NOMO-1 treated with dmso at 0.1 percent for 144 hours (cell line): ENCODE measurements around the gene RAB40B.
A peak's percentile ranks its signal among the peaks of the same experiment; 100 is the strongest.
"Not testable (repeated sequence)": the region's sequence is repeated elsewhere in the genome, so short reads cannot be mapped to it uniquely, and the experiment has no call there.

ENCODE experiments used
- DNase-seq: peaks from one replicate; lab custom pipeline; 2025; ENCODE audit not compliant: unreplicated experiment; lab: John Stamatoyannopoulos, UW

Gene RAB40B

GRCh38 chr17:82668631-82669099 lies 29.8 kb downstream of the RAB40B start:
- peak; percentile 59 for DNase-seq

GRCh38 chr17:82668024-82668630 lies 30.4 kb downstream of the RAB40B start:
- no peak for DNase-seq

DNA sequence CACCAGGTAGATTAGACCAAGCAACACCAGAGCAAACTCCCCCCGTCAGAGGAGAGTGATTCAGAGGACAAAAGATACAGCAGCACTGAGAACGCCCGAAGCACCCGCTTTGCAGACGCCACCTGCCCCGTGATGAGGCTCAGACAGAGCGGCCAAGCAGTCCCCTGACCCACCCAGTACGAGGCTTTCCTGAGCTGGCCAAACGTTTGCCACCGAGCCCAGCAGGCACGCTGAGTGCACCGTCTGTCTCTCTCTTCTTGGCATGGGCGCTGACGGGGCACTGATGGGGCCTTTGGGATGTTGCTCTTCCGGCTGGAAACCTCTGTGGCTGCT lies 30.9 kb downstream of the RAB40B start:
- no peak for DNase-seq

DNA sequence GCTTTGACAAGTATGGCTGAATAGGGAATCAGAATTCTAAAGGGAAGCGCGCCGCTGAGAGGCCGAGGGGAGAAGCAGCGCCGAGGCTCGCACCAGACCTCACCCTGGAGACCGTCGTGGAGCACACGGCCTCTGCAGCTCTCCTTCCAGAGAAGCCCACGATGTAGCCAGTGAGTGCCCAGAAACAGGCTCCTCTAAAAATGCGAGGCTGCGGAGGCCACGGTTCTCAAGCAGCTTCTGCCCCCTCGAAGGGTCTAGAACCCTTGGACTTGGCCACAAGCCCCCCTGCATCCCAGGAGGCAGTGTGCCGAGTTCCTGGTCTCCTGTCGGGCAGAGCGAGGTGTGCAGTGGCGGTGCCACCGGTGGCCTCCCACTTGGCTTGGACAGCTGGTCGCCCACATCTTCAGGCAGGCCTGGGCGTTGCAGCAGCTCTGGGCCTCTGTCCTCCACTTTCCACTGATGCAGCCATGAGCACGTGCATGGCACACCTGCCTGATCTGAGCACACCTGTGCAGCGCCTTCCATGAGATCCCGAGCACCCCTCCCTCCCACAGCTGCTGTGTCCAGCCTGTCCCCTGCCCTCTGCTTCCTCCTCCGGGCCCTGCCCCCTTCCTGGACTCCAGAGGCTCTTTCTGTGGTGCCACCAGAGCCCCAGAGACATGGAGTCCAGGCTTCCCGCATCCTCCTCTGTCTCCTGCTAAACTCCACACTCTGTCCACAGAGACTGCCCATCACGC lies 31.4 kb downstream of the RAB40B start:
- no peak for DNase-seq

DNA sequence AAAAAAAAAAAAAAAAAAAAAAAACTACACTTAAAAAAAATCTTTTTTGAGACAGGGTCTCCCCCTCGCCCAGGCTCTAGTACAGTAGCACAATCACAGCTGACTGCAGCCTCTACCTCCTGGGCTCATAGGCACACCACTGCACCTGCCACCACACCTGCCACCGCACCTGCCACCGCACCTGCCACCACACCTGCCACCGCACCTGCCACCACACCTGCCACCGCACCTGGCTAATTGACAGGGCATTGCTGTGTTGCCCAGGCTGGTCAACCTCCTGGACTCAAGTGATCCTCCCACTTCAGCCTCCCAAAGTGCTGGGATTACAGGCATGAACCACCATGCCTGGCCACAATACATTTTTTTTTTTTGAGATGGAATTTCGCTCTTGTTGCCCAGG lies 32.6 kb downstream of the RAB40B start:
- no peak for DNase-seq

DNA sequence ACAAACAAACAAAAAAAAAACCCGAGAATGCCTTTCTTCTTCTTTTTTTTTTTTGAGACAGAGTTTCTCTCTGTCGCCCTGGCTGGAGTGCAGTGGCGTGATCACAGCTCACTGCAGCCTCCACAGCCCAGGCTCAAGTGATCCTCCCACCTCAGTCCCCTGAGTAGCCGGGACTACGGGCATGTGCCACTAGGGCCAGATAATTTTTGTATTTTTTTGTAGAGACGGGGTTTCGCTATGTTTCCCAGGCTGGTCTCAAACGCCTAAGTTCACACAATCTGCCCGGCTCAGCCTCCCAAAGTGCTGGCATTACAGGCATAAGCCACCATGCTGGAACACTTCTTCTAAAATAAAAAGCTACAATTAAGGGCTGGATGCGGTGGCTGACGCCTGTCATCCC lies 33.3 kb downstream of the RAB40B start:
- no peak for DNase-seq

- no peak for DNase-seq
Measured at GRCh38 chr17:82664701-82665182, 33.8 kb downstream of the RAB40B start.

- DNase-seq, result no peak
Measured at GRCh38 chr17:82664276-82664575, 34.3 kb downstream of the RAB40B start.

GRCh38 chr17:82663381-82664275 lies 34.9 kb downstream of the RAB40B start:
- no peak for DNase-seq

DNA sequence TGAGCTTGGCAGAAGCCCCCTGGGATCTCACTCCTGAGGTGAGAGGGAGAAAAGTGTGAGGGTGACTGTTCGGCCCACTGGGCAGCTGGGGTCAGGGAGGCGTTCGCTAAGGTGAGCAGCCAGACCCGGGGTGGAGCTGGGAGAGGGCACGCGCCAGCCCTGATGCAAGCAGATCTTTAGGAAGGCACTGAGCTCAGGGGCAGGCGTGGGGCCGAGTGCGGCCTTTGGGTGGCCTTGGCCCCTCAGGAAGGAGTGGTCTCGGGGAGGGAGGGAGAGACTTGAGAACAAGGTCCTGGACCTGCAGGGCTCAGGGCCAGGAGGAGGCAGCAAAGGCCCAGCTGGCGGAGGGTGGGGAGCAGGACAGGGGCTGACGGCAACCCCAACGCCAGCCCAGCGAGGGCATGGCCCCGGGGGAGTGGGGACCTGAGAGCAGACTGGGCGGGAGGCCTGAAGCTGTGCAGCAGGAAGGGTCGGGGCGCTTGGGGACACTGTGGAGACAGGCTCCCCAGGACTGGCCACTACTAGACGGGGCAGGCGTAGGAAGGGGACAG lies 35.7 kb downstream of the RAB40B start:
- no peak for DNase-seq

- no peak for DNase-seq
Measured at GRCh38 chr17:82661717-82662683, 36.5 kb downstream of the RAB40B start.

GRCh38 chr17:82659886-82660285 lies 38.6 kb downstream of the RAB40B start:
- no peak for DNase-seq

GRCh38 chr17:82658796-82659452 lies 39.6 kb downstream of the RAB40B start:
- no peak for DNase-seq

- no peak for DNase-seq
Measured at GRCh38 chr17:82658331-82658730, 40.2 kb downstream of the RAB40B start.

DNA sequence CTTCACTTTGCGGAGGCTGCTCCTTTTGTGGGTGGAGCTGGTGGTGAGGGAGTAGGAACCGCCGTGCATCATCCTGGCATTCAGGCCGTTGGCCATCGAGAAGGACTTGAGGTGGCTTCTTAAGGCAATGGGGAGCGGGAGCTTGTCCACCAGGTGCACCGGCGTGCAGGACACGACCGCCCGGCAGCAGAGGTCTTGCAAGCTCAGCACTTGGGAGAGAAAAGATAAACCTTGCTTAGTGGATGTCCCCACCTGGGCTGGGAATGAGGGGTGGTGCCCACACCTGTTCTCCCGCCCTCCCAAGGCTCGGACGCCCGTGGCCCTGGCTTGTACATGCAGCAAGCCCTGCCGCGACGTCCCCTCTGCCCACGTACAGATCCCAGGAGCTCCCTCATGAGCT lies 40.6 kb downstream of the RAB40B start:
- no peak for DNase-seq

DNA sequence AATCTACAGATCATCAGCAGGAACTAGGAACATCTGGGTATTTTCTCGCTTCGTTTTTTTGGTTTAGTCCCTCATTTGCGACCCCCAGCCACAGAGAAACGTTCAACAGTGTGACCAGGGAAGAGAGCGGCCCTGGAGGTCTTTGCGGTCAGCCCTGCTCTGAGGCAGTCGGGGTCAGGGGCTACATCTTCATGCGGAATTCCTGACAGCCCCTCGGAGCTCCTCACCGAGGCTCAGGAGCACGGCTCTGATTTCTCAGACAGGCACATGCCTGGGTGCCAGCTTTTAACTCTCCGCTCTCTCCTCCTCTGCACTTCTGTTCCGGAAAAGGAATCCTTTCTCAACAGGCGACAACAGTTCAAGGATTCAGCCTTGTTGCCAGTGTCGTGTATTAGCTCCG lies 42.2 kb downstream of the RAB40B start:
- DNase-seq, result no peak

DNA sequence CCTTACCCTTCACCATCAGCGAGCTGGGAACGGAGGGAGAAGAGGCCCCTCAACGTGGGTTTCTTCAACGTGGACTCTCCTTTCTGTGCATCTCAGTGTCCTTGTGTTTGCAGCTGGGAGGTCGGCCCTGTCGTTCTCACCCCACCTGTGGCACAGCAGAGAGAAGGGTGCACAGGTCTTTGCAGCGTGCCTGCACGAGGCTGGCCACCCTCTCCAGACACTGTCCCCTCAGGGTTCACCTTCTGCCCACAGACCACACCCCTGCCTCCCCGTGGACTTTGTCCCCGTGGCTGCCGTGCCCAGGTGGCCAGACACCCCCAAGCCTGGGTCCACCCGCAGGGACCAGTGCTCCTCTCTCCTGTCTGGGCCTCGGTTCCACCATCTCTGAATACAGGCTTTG lies 43.0 kb downstream of the RAB40B start:
- DNase-seq, result no peak

DNA sequence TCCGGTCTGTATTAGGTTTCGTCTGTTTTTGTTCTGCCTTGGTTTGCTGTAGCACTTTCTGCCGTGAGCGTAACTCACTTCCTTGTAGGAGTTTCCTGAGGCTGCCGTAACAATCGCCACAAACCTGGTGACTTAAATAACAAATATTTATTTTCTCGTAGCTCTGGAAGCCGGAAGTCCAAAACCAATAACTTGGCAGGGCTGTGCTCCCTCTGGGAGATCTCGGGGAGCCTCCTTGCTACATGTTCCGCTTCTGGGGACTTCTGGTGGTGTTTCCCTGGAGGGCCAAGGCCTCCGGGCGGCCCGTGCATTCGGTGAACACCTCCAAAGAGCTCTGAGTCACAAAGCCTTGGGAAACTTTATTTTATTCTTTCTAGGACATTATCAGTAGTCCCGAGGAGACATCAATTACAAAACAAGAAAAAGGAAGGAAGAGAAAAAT lies 43.4 kb downstream of the RAB40B start:
- DNase-seq, result peak; percentile 48

DNA sequence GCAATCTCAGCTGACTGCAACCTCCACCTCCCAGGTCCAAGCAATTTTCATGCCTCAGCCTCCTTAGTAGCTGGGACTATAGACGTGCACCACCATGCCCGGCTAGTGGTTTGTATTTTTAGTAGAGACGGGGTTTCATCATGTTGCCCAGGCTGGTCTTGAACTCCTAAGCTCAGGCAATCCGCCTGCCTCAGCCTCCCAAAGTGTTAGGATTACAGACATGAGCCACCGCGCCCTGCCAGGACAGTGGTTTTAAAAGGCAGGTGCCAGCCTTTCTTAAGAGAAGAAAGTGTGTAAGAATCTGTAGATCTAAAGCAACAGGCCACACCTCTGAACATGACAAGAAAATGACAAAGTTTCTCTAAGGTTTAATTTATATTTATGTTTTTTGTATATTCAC lies 43.9 kb downstream of the RAB40B start:
- DNase-seq, result not testable (repeated sequence)
